SJCRH30 (cell line): Measurements from ENCODE around the gene HS6ST1. TPM values are rescaled to one million over a fixed set of nuclear protein-coding genes. Genes with fewer than 3 reads are reported as not detected.

Source experiments
- DNase-seq, 2 experiments: peaks; one replicate each; pipeline ENCODE4 v3.0.0-alpha.2; 2015 to 2020
- H3K27ac ChIP-seq: fragments of 250-450 bp; sonication (Bioruptor Pico); 2 replicates; pipeline ENCODE4 v1.5.1; 2020; ENCODE audit warnings: mild to moderate bottlenecking, moderate library complexity
- H3K27me3 ChIP-seq: fragments of 250-450 bp; sonication (Bioruptor Pico); 2 replicates; pipeline ENCODE4 v1.5.1; 2020; ENCODE audit warnings: mild to moderate bottlenecking, moderate library complexity
- H3K36me3 ChIP-seq: fragments of 250-450 bp; sonication (Bioruptor Pico); 2 replicates; pipeline ENCODE4 v1.5.1; 2020; ENCODE audit warnings: mild to moderate bottlenecking, moderate library complexity
- H3K4me1 ChIP-seq: fragments of 250-450 bp; sonication (Bioruptor Pico); 2 replicates; pipeline ENCODE4 v1.5.1; 2020; ENCODE audit warnings: mild to moderate bottlenecking, moderate library complexity
- H3K4me3 ChIP-seq: fragments of 250-450 bp; sonication (Bioruptor Pico); 2 replicates; pipeline ENCODE4 v1.5.1; 2020; ENCODE audit warnings: mild to moderate bottlenecking, moderate library complexity
- H3K9me3 ChIP-seq: fragments of 250-450 bp; sonication (Bioruptor Pico); replicated peaks from 2 replicates; pipeline ENCODE4 v1.5.1; 2020; ENCODE audit warnings: mild to moderate bottlenecking, moderate library complexity
- total RNA-seq: library from RNA; depleted of rRNA; stranded (reverse); fragments of >200 nt; shearing (Covaris generic); gene quantifications from 2 replicates; pipeline ENCODE4 v1.2.3, GENCODE V29; 2014

Gene HS6ST1
- total RNA-seq, 1 experiment from 2014 or later: 18.8 TPM

DNA sequence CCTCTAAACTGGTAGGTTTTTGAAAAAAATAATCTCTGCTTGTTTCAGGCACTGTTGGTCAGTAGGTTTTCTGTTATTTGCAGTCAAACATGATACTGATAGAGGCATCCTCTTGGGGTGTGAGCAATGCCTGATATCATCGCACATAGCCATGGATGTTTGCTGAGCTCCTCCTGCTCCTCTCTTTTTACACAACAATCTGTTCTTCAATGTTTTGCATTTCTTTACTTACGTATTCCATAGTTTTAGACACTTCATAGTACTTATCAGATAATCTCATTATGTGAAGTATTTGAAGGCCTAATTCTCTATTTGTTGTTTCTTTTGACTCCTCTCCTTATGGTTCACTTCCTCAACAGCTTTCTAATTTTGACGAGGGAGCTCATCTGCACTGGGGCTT lies 23.0 kb upstream of the HS6ST1 start:
- Histone ChIP-seq H3K4me3 (no peak overlapping the region), H3K27ac (no peak overlapping the region), H3K27me3 (no peaks in the 10 kb centered on the region), H3K36me3 (no peaks in the 10 kb centered on the region), H3K9me3 (peaks cover 16% of the 10 kb centered on the region), H3K4me1 (no peaks in the 10 kb centered on the region)
- no peak for DNase-seq

DNA sequence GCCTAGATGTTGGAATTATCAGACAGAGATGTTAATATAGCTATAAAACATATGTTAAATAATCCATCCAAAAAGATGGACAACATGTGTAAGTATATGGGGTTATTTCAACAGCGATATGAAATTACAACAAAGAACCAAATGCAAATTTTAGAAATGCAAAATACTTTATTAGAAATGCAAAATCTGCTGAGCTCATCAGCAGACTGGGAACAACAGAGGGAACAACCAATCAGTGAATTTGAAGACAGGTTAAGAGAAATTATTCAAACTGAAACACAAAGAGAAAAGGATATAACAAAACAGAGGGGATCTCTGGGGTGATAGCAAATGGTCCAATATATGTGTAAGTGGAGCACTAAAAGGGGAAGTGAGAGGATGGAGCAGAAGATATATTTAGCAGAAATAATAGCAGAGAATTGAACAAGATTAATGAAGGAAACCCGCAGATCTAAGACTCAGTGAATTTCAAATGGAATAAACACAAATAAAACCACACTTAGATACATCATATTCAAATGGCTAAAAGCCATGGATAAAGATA lies 13.5 kb upstream of the HS6ST1 start:
- DNase-seq: no peak

DNA sequence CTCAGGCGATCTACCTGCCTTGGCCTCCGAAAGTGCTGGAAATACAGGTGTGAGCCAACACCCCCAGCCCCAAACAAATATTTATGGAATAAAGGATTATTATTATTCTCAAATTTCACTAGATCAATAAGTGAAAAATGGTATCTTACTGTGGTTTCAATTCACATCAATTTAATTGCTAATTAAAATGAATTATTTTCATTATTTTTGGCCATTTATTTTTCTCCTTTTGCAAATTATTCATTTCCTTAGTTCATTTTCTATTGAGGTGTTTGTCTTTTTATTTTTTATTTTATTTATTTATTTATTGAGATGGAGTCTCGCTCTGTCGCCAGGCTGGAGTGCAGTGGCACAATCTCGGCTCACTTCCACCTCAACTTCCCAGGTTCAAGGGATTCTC lies 11.9 kb upstream of the HS6ST1 start:
- Histone ChIP-seq H3K27me3 (no peaks in the 10 kb centered on the region), H3K4me3 (no peak overlapping the region), H3K9me3 (peaks cover 8% of the 10 kb centered on the region; the same call in 1 of the 2 replicates), H3K36me3 (no peaks in the 10 kb centered on the region), H3K4me1 (no peaks in the 10 kb centered on the region), H3K27ac (no peak overlapping the region)
- DNase-seq: no peak

More for the DNA sequence above, 13.5 kb upstream of the HS6ST1 start:
- H3K27ac ChIP-seq: no peak overlapping the region
- peaks cover 10% of the 10 kb centered on the region for H3K9me3 ChIP-seq
- H3K4me3 ChIP-seq: no peak overlapping the region
- no peaks in the 10 kb centered on the region for H3K4me1 ChIP-seq
- no peaks in the 10 kb centered on the region for H3K27me3 ChIP-seq
- H3K36me3 ChIP-seq: no peaks in the 10 kb centered on the region

DNA sequence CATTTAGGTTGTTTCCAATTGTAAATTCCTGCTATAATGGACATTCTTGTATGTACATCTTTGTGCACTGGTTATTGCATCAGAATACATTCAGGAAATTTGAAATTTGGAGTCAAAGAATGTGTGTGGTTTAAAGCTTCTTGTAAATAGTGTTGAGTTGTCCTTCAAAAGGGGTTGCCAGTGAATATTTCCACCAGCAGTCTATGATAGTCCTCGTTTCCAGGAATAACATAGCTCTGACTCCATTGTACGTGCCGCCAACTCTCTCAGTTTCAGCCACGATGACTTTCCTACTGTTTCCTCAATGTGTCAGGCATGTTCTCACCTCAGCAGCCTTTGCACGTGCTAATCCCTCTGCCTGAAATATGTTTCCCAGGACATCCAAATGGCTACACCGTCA lies 10.9 kb upstream of the HS6ST1 start:
- DNase-seq: no peak
- Histone ChIP-seq H3K4me1 (no peaks in the 10 kb centered on the region), H3K4me3 (no peak overlapping the region), H3K27me3 (no peaks in the 10 kb centered on the region), H3K36me3 (no peaks in the 10 kb centered on the region), H3K27ac (no peak overlapping the region), H3K9me3 (peaks cover 8% of the 10 kb centered on the region; the same call in 1 of the 2 replicates)

DNA sequence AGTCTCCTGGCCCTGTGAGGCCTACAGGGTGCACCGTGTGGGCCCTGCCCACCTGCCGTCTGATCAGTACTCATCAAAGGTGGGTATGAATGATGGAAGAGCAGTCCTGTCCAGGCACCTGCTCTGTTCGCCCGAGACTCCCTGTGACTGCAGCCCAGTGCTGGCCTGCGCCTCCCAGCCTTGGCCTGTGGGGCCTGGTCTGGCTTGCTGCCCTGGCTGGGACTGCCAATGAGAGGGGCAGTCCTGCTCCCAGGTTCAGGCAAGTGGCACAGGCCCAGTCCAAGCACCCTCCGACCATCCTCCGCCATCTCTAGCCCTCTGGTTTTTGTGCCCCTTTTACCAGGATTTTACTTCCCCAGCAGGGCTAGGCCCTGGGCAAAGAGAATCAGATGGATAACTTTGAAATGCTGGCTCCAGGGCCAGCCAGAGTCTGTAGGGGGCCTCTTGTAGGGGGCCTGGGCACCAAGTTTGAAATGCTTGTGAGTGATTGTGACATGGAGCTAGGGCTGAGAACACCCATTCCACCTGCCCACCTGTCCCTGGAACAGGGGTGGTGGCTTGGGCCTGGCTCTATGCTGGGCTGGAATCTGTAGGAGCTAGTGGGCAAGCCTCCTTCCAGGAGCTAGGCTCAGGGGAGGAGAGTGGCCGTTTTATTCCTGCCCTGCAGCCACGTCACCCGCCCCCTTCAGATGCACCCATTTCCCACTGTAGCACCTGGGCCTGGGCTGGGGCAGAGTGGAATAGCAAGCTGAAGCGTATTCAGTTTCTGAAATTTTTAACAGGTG lies 8.7 kb upstream of the HS6ST1 start:
- Histone ChIP-seq H3K36me3 (no peaks in the 10 kb centered on the region), H3K4me3 (no peak overlapping the region), H3K4me1 (no peaks in the 10 kb centered on the region), H3K9me3 (0 out of 2 replicates have a peak, but pooled peaks cover 3% of the 10 kb centered on the region), H3K27ac (no peak overlapping the region), H3K27me3 (no peaks in the 10 kb centered on the region)
- no peak for DNase-seq

DNA sequence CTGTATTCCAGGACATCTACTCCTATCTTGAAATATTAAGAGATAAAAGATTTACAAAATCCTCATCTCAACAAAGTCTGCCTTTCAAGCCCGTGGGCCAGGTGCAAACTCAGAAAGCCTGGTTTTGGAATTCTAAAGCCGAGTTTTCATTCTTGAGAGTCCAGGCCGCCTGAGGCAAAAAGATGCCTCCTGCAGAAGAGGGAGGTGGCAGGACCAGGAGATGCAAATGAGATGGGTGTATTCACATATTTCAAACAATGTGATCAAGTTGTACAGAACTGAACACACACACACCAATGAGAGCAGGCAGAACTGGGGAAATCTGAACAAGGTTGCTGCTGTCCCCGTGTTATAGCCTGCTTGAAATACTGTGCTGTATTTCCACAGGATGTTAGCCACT lies 7.7 kb upstream of the HS6ST1 start:
- H3K4me3 ChIP-seq: no peak overlapping the region
- no peak overlapping the region for H3K27ac ChIP-seq
- H3K9me3 ChIP-seq: 0 out of 2 replicates have a peak, but pooled peaks cover 3% of the 10 kb centered on the region
- DNase-seq: no peak
- H3K27me3 ChIP-seq: no peaks in the 10 kb centered on the region
- H3K4me1 ChIP-seq: no peaks in the 10 kb centered on the region
- no peaks in the 10 kb centered on the region for H3K36me3 ChIP-seq

DNA sequence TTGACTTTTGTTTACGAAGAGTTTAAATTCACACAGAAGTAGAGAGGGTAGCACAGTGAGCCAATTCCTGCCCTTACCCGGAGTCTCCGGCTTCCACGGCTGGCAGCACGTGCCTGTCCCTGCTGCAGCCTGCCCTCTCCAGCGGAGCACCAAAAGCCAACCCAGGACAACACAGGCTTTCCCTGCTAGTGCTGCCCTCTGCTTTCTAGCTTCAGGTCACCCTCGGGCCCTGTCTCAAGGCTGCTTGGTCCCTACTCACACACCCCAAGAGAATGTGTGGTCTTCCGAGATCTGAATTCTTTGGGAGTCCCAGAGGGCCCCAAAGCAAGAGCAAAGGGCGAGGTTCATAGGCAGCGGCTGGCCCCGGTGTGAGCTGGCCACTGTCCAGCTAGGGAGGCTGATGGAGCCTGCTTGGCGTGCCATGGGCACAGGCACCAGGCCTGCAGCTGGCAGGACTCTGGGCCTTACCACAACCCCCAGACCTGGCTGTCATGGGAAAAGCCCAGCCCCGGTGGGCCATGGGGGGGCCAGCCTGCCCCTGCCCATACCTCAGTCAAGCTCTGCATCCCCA lies 7.0 kb upstream of the HS6ST1 start:
- H3K27me3 ChIP-seq: no peaks in the 10 kb centered on the region
- no peak overlapping the region for H3K27ac ChIP-seq
- no peaks in the 10 kb centered on the region; the same call in 1 of the 2 replicates for H3K4me1 ChIP-seq
- H3K4me3 ChIP-seq: no peak overlapping the region
- no peak for DNase-seq
- no peaks in the 10 kb centered on the region for H3K9me3 ChIP-seq
- no peaks in the 10 kb centered on the region for H3K36me3 ChIP-seq

DNA sequence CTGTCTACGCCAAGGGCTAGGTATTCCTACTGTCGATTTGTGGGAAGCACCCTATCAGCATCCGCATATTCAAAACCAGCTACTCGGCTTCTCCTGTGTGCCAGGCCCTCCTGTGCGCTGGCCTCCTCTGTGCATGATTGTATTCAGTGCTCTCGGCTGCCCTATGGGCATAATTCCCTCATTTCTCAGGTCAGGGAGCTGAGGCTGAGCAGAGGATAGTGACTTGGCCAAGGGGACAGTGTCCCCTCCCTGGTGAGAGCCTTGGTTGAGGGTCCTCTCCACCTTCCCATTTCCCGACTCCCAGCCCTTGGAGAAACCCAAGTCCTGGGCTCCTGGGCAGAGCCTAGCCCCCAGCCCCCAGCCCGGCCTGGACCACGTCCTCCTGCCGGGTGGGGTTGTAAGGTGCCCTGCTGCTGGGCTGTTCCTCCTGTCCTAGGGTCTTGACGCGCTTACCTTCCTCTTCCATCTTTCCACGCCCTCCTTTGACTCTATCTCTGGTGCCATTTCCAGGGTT lies 6.3 kb upstream of the HS6ST1 start:
- no peak for DNase-seq
- H3K4me1 ChIP-seq: peaks cover 7% of the 10 kb centered on the region; the same call in 1 of the 2 replicates
- H3K27ac ChIP-seq: no peak overlapping the region
- H3K4me3 ChIP-seq: no peak overlapping the region
- no peaks in the 10 kb centered on the region for H3K9me3 ChIP-seq
- H3K27me3 ChIP-seq: no peaks in the 10 kb centered on the region
- H3K36me3 ChIP-seq: no peaks in the 10 kb centered on the region

DNA sequence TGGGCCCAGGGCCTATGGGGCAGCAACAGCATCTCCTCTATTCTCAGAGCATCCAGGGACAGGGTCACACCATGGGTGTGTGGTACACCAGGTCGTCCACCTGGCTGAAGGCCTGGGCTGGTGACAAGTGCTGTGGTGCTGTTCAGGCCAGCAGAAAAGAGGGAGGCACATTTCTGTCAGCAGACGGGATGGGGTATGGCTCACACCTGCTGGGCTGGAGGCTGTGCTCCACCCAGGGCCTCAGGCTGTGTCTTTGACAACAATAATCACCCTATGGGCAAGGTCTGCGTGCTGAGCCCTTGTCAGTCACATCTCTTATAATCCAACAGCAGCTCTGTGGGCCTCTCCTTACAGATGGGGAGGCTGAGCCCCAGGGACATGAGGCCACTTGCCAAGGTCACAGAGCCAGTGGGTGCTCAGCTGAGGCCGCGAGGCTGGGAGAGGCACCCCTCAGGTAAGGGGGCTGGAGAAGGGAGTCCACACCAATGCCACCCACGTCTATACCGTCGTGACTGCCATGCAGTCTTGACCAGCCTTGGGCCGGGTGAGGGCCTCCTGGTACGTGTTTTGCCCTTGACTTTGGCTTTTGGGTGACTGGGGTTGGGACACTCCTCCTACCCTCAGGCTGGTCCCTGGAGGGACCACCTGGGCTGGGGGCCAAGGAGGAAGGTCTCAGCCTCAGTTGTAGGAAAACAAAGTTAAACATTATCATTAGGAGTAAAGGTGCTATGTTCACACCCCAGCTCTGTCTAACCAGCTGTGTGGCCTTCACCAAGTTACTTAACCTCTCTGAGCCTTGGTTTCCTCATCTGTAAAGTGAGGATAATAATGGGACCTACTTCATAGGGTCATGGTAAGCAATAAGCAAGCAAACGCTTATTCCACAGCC lies 5.6 kb upstream of the HS6ST1 start:
- no peaks in the 10 kb centered on the region for H3K36me3 ChIP-seq
- H3K27ac ChIP-seq: no peak overlapping the region
- H3K9me3 ChIP-seq: no peaks in the 10 kb centered on the region
- no peak for DNase-seq
- H3K27me3 ChIP-seq: no peaks in the 10 kb centered on the region
- peaks cover 8% of the 10 kb centered on the region; the same call in 1 of the 2 replicates for H3K4me1 ChIP-seq
- H3K4me3 ChIP-seq: no peak overlapping the region

DNA sequence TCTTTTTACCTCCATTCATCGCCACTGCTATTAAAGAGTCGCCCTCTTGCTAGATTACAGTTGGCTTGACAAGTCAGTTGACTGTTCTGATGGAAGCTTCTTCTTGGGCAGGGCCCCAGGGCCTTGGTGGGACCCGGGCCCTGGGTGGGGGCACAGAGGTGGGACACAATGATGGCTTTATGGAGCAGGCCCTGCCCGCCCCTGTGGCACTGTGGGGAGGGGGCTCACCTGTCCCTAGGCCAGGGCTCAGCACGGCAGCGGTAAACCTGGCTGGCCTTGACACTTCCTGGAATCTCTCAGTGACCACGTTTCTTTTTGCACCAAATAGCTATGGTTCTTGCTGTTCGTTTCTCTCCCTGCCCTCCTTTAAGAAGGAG lies 4.9 kb upstream of the HS6ST1 start:
- Histone ChIP-seq H3K4me3 (no peak overlapping the region), H3K27me3 (no peaks in the 10 kb centered on the region), H3K9me3 (no peaks in the 10 kb centered on the region), H3K4me1 (peaks cover 8% of the 10 kb centered on the region; the same call in 1 of the 2 replicates), H3K36me3 (no peaks in the 10 kb centered on the region), H3K27ac (no peak overlapping the region)
- DNase-seq: no peak

DNA sequence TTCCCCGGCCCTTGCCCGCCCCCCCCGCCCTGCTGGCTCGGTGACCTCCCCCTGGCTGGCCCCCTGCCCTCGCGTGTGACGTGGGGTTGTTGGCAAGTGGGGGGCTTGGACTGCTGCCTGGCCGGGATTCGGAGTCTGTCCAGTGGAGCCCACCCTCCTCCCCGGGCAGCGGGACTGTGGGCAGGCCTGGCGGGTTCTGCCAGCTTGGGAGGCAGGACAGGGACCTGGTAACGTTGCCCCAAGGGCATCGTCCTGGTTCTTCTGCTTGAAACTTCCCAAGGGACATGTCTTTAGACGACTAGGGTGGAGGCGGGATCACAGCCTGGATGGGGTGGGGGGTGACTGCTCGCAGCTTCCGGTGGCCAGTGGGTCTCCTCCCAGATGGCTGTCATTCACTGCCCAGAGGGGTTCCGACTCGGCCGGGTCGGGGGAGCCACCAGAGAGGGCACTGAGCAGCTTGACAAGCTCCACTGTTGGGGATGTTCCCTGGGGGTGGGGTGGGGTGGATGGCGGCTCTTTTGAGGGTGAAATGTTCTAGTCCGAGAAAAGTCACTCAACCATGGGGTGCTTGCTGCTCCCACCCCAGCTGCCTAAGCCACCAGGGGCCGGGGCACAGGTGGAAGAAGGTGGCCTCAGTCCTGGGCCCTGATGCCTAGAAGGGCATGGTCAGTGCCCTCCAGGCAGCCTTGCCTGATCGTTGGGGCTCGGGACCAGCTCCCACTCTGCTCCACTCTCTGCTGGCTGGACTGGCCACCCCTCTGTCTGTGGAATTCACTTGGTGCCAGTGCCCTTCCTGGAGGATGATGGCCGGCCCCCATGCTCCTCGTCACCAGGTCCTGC lies 4.3 kb upstream of the HS6ST1 start:
- no peak for DNase-seq
- Histone ChIP-seq H3K4me1 (peaks cover 8% of the 10 kb centered on the region; the same call in 1 of the 2 replicates), H3K4me3 (no peak overlapping the region), H3K27ac (no peak overlapping the region), H3K9me3 (no peaks in the 10 kb centered on the region), H3K36me3 (no peaks in the 10 kb centered on the region), H3K27me3 (no peaks in the 10 kb centered on the region)

DNA sequence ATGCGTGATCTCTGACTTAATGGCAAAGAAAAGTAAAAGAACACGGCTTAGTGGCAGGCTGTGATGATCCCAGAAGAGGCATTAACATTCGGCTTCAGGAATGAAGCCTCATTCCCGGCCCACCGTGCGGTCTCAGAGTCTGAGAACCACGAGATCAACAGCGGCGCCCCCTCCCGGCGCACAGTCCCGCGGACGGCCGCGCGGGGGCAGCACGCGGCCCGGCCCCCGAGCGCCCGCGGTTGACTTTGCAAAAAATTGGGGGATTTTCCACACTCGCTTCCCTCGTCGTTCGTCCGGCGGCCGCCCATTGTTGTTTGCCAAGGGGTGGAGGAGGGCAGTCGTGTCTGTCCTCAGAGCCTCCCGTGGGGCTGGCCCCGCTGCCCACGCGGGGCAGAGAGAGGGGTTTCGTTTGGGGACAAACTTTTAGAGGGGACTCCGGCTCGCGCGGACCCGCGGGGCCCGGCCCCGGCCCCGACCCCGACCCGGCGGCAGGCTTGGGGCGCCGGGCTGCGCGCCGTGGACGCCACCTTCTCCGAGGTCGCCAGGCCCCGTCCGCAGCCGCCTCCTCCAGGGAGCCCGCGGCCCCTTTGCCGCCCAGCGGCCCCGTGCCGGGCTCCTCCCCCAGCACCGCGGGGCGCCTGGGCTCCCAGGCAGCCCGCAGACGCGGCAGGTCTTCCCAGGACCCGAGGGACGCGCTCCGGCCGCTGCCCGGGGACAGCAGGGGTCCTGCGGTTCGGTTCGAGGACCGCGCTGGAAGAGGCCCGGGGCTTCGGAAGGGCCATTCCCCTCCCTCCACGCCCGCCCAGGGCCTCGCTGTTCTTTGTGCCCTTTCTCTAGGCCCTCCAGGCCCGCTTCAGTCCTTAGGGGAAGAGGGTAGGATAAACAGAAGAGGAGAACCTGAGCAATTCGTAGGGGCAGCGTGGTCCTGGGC lies 3.4 kb upstream of the HS6ST1 start:
- Histone ChIP-seq H3K27me3 (no peaks in the 10 kb centered on the region), H3K4me3 (peak overlapping the region; percentile 51), H3K27ac (no peak overlapping the region; the same call in 1 of the 2 replicates), H3K9me3 (no peaks in the 10 kb centered on the region), H3K4me1 (peaks cover 8% of the 10 kb centered on the region; the same call in 1 of the 2 replicates), H3K36me3 (no peaks in the 10 kb centered on the region)
- peak; percentile 75 to 87 for DNase-seq
